ENCODE data around the gene MGAT5. TPM values are rescaled to one million over a fixed set of nuclear protein-coding genes. Genes with fewer than 3 reads are reported as not detected.
A peak's percentile ranks its signal among the peaks of the same experiment; 100 is the strongest.

The MGAT5 gene
- total and polyA plus RNA-seq, 8 donors, result 2.9 to 36.9 (median 19.6) TPM

GRCh38 chr2:134425724-134426496, 172.0 kb downstream of the MGAT5 start:
- Histone ChIP-seq H3K9me3 (no peaks in the 10 kb centered on the region), H3K4me3 (no peak overlapping the region), H3K36me3 (peaks cover 0 to 3% (median 0%) of the 10 kb centered on the region in 3 donors), H3K4me1 (peaks cover 8 to 11% (median 10%) of the 10 kb centered on the region in 3 donors), H3K27me3 (no peaks in the 10 kb centered on the region), H3K27ac (no peak overlapping the region)
- DNase-seq (no peak), ATAC-seq (no peak), FAIRE-seq (no peak)
- no peak for TF ChIP-seq CTCF (IDR thresholded peaks at IDR 0.05)
- WGBS, 2 donors, result 91 to 95% methylated on average over 6 of the region's 6 CpGs
- intact Hi-C loops (cut with DNase I), result no loop called here

- H3K27me3 ChIP-seq, result no peaks in the 10 kb centered on the region
- ATAC-seq, result no peak
- FAIRE-seq, result no peak
- H3K27ac ChIP-seq, result no peak overlapping the region
- H3K9me3 ChIP-seq, result no peaks in the 10 kb centered on the region
- WGBS, 2 donors, result 90 to 94% methylated on average over 3 of the region's 3 CpGs
- no peak for DNase-seq
- intact Hi-C loops (cut with DNase I), result no loop called here
- no peak overlapping the region for H3K4me3 ChIP-seq
- peaks cover 16 to 19% (median 18%) of the 10 kb centered on the region in 3 donors for H3K4me1 ChIP-seq
- H3K36me3 ChIP-seq, result peaks cover 0 to 3% (median 0%) of the 10 kb centered on the region in 3 donors
- TF ChIP-seq CTCF (IDR thresholded peaks at IDR 0.05), result no peak
These were observed 172.8 kb downstream of the MGAT5 start for GRCh38 chr2:134426721-134427120.

GRCh38 chr2:134429886-134430285, 176.0 kb downstream of the MGAT5 start:
- FAIRE-seq (no peak), ATAC-seq (no peak), DNase-seq (no peak)
- Histone ChIP-seq H3K36me3 (no peaks in the 10 kb centered on the region), H3K4me3 (no peak overlapping the region), H3K9me3 (no peaks in the 10 kb centered on the region), H3K27ac (peak overlapping the region in 3 of 4 donors; percentile 63 to 88 (median 79)), H3K27me3 (no peaks in the 10 kb centered on the region), H3K4me1 (peaks cover 41 to 48% (median 43%) of the 10 kb centered on the region in 3 donors)
- 77 to 80% methylated on average over 4 of the region's 4 CpGs for WGBS, 2 donors
- intact Hi-C loops (cut with DNase I), result no loop called here
- TF ChIP-seq CTCF (IDR thresholded peaks at IDR 0.05), result no peak

GRCh38 chr2:134431838-134432434, 178.1 kb downstream of the MGAT5 start:
- Histone ChIP-seq H3K4me3 (no peak overlapping the region), H3K27me3 (no peaks in the 10 kb centered on the region), H3K9me3 (no peaks in the 10 kb centered on the region), H3K36me3 (no peaks in the 10 kb centered on the region), H3K4me1 (peaks cover 48 to 67% (median 54%) of the 10 kb centered on the region in 3 donors), H3K27ac (peak overlapping the region; percentile 63 to 88 (median 72))
- TF ChIP-seq CTCF (IDR thresholded peaks at IDR 0.05), result no peak
- intact Hi-C loops (cut with DNase I), result no loop called here
- no peak for DNase-seq
- ATAC-seq, result peak; percentile 16 to 30 (median 20)
- no peak for FAIRE-seq
- WGBS, 2 donors, result 34 to 50% methylated on average over 2 of the region's 2 CpGs

All from pancreas (tissue), 10 donors.